ENCODE results near the gene CRHR2.

DNA sequence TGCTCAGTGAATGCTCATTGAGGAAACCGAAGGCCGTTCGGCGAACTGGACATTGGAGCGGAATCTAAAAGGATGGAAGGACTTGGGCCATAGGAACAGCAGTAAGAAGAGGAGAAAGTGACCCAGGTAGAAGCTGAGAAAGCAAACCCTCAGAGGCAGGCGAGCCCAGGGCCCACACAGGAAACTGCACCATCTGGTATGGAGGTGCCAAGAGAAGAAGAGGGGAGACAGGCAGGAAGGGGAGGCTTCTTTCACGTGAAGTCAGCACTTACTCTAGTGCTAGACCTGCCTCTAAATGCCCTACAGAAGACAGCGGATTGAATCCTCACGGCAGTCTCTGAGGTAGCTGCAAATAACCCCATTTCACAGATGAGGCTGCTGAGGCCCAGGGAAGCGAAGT is 10.2 kb upstream of the CRHR2 start:
- no peak for TF ChIP-seq CTCF (conservative IDR thresholded peaks at IDR 0.05; ENCODE audit: low read depth, low read length)
- TF ChIP-seq EZH2 (IDR thresholded peaks at IDR 0.05; ENCODE audit: borderline replicate concordance, low read depth, low read length, poor library complexity, severe bottlenecking) = no peak

All from A673 (cell line).